Retina (tissue), 1 donor: ENCODE results near the gene STMN1.

Experiments
- DNase-seq: peaks from one replicate; pipeline ENCODE4 v3.0.0-alpha.2; 2016

STMN1 gene

GRCh38 chr1:25867210-25867991 is 38.8 kb downstream of the STMN1 start:
- DNase-seq: no peak

- no peak for DNase-seq
Observed at GRCh38 chr1:25866288-25866687, 39.9 kb downstream of the STMN1 start.

GRCh38 chr1:25864434-25864833 is 41.8 kb downstream of the STMN1 start:
- no peak for DNase-seq

- no peak for DNase-seq
Observed at GRCh38 chr1:25863486-25864262, 42.5 kb downstream of the STMN1 start.

- no peak for DNase-seq
Observed at GRCh38 chr1:25862785-25863485, 43.3 kb downstream of the STMN1 start.

- no peak for DNase-seq
Observed at GRCh38 chr1:25861316-25862286, 44.6 kb downstream of the STMN1 start.

GRCh38 chr1:25858906-25859789 is 47.1 kb downstream of the STMN1 start, which contains the start of gene AUNIP:
TSS of gene AUNIP (minus strand) at chr1:25859457. CDS start at chr1:25859357, 100 bp downstream.
- peak; percentile 90 for DNase-seq

- DNase-seq: no peak
Observed at GRCh38 chr1:25858494-25858893, 47.7 kb downstream of the STMN1 start.

GRCh38 chr1:25856856-25857255 is 49.4 kb downstream of the STMN1 start:
- DNase-seq: no peak

GRCh38 chr1:25854554-25854953 is 51.7 kb downstream of the STMN1 start:
- no peak for DNase-seq
